AG10803 (cell line): Measurements from ENCODE around the gene TMPRSS2.
A peak's percentile ranks its signal among the peaks of the same experiment; 100 is the strongest.
"Not testable (repeated sequence)": the region's sequence is repeated elsewhere in the genome, so short reads cannot be mapped to it uniquely, and the experiment has no call there.

Experiments
- DNase-seq: peaks from one replicate; pipeline ENCODE4 v3.0.0; 2010; ENCODE audit warnings: low read depth
- H3K4me3 ChIP-seq: 2 replicates; pipeline ENCODE4 v1.5.1; 2011; ENCODE audit warnings: mild to moderate bottlenecking, low read length, control low read depth
- CTCF ChIP-seq: conservative IDR thresholded peaks from 2 replicates; pipeline ENCODE4 v1.5.1; 2011; ENCODE audit warnings: mild to moderate bottlenecking, low read length, control low read depth, inconsistent platforms

Gene TMPRSS2

GRCh38 chr21:41419921-41420862 lies 87.8 kb downstream of the TMPRSS2 start:
- no peak for TF ChIP-seq CTCF
- peak; percentile 82 for DNase-seq
- peak overlapping the region; percentile 79 for H3K4me3 ChIP-seq

GRCh38 chr21:41418956-41419680 lies 88.8 kb downstream of the TMPRSS2 start:
- no peak for TF ChIP-seq CTCF
- no peak for DNase-seq
- H3K4me3 ChIP-seq, result no peak overlapping the region

GRCh38 chr21:41418393-41418792 lies 89.6 kb downstream of the TMPRSS2 start:
- no peak for TF ChIP-seq CTCF
- no peak overlapping the region for H3K4me3 ChIP-seq

GRCh38 chr21:41417505-41417904 lies 90.5 kb downstream of the TMPRSS2 start:
- not testable (repeated sequence) for H3K4me3 ChIP-seq, DNase-seq

More at GRCh38 chr21:41418393-41418792, 89.6 kb downstream of the TMPRSS2 start:
- no peak for DNase-seq
